Medulla oblongata (tissue), 1 donor: ENCODE results near the gene CTIF.
"Not testable (repeated sequence)": the region's sequence is repeated elsewhere in the genome, so short reads cannot be mapped to it uniquely, and the experiment has no call there.

Source experiments
- DNase-seq: peaks from one replicate; pipeline ENCODE4 v3.0.0-alpha.2; 2015; ENCODE audit errors: extremely low spot score

Gene CTIF

GRCh38 chr18:48803518-48803917 lies 264.7 kb downstream of the CTIF start:
- no peak for DNase-seq

- no peak for DNase-seq
These were observed 265.4 kb downstream of the CTIF start for GRCh38 chr18:48803951-48804855.

- DNase-seq: no peak
These were observed 266.2 kb downstream of the CTIF start for GRCh38 chr18:48804856-48805610.

- DNase-seq: no peak
These were observed 267.1 kb downstream of the CTIF start for GRCh38 chr18:48805826-48806535.

GRCh38 chr18:48806551-48807261 lies 267.9 kb downstream of the CTIF start:
- DNase-seq: peak; percentile 37

- peak; percentile 16 for DNase-seq
These were observed 269.6 kb downstream of the CTIF start for GRCh38 chr18:48808476-48808875.

- peak; percentile 20 for DNase-seq
These were observed 270.5 kb downstream of the CTIF start for GRCh38 chr18:48809365-48809764.

GRCh38 chr18:48810805-48811204 lies 272.0 kb downstream of the CTIF start:
- DNase-seq: no peak

GRCh38 chr18:48811401-48811800 lies 272.6 kb downstream of the CTIF start:
- no peak for DNase-seq

GRCh38 chr18:48811977-48812451 lies 273.2 kb downstream of the CTIF start:
- not testable (repeated sequence) for DNase-seq

- DNase-seq: no peak
These were observed 274.5 kb downstream of the CTIF start for GRCh38 chr18:48813321-48813720.

GRCh38 chr18:48813833-48814489 lies 275.1 kb downstream of the CTIF start:
- DNase-seq: no peak

- DNase-seq: no peak
These were observed 275.8 kb downstream of the CTIF start for GRCh38 chr18:48814490-48815178.

- DNase-seq: no peak
These were observed 276.3 kb downstream of the CTIF start for GRCh38 chr18:48815179-48815515.

GRCh38 chr18:48815581-48816324 lies 276.9 kb downstream of the CTIF start:
- DNase-seq: no peak

GRCh38 chr18:48816554-48816953 lies 277.7 kb downstream of the CTIF start:
- DNase-seq: no peak

- no peak for DNase-seq
These were observed 278.2 kb downstream of the CTIF start for GRCh38 chr18:48817021-48817461.

- DNase-seq: no peak
These were observed 279.8 kb downstream of the CTIF start for GRCh38 chr18:48818329-48819254.
